HepG2 (cell line): ENCODE measurements around the gene ZMYM3. TPM values are rescaled to one million over a fixed set of nuclear protein-coding genes. Genes with fewer than 3 reads are reported as not detected.
A peak's percentile ranks its signal among the peaks of the same experiment; 100 is the strongest.

Source experiments
- ESRRA ChIP-seq: sonication (generic); formaldehyde crosslinking; IDR thresholded peaks from 2 replicates; pipeline ENCODE4 v1.5.1; 2020; ENCODE audit warnings: mild to moderate bottlenecking, low read depth, missing genetic modification reagents
- HNF4A ChIP-seq: sonication (generic); formaldehyde crosslinking; IDR thresholded peaks from 2 replicates; pipeline ENCODE4 v1.4.0; 2020; ENCODE audit warnings: missing genetic modification reagents
- HOMEZ ChIP-seq: IDR thresholded peaks from 2 replicates; pipeline ENCODE4 v1.6.1; 2016; ENCODE audit warnings: low read depth
- HOXA5 ChIP-seq: sonication (generic); formaldehyde crosslinking; IDR thresholded peaks from 2 replicates; pipeline ENCODE4 v1.4.0; 2020; ENCODE audit warnings: missing genetic modification reagents
- KAT7 ChIP-seq: IDR thresholded peaks from 2 replicates; pipeline ENCODE4 v1.6.1; 2018; ENCODE audit warnings: borderline replicate concordance, missing compliant biosample characterization
- LCORL ChIP-seq, 2 experiments: fragments of 450-650 bp in 1 of 2; sonication (generic) in 1 of 2; formaldehyde crosslinking in 1 of 2; IDR thresholded peaks; 2 replicates each; pipeline versions ENCODE4 v1.5.0 to v1.6.1; 2017 to 2020; ENCODE audit warnings: antibody characterized with exemption in 1 of 2, missing genetic modification reagents in 1 of 2
- MEF2D ChIP-seq: sonication (generic); formaldehyde crosslinking; IDR thresholded peaks from 2 replicates; pipeline ENCODE4 v1.5.1; 2020; ENCODE audit warnings: mild to moderate bottlenecking, missing genetic modification reagents
- MLXIP ChIP-seq: sonication (generic); formaldehyde crosslinking; IDR thresholded peaks from 2 replicates; pipeline ENCODE4 v1.9.0; 2021; ENCODE audit warnings: missing genetic modification reagents, borderline replicate concordance
- MXD4 ChIP-seq: IDR thresholded peaks from 2 replicates; pipeline ENCODE4 v1.6.1; 2016; ENCODE audit warnings: mild to moderate bottlenecking, missing biosample characterization, missing genetic modification reagents
- MXI1 ChIP-seq: IDR thresholded peaks from 3 replicates; pipeline ENCODE4 v1.6.1; 2012; ENCODE audit warnings: low read depth, low read length, inconsistent platforms, borderline replicate concordance
- NFYB ChIP-seq: sonication (generic); formaldehyde crosslinking; IDR thresholded peaks from 2 replicates; pipeline ENCODE4 v1.4.0; 2020; ENCODE audit warnings: missing genetic modification reagents
- NR2F6 ChIP-seq, 2 experiments: IDR thresholded peaks; 2 replicates each; pipeline ENCODE4 v1.6.1; 2016; ENCODE audit warnings: antibody characterized with exemption in 1 of 2, mild to moderate bottlenecking in 1 of 2
- POLR2G ChIP-seq: fragments of 200-400 bp; formaldehyde crosslinking; IDR thresholded peaks from 2 replicates; pipeline ENCODE4 v1.6.1; 2018; ENCODE audit warnings: mild to moderate bottlenecking, low read depth, low read length, moderate library complexity
- SALL1 ChIP-seq: sonication (generic); formaldehyde crosslinking; IDR thresholded peaks from 2 replicates; pipeline ENCODE4 v1.8.0; 2022; ENCODE audit warnings: mild to moderate bottlenecking, missing genetic modification reagents
- SIN3A ChIP-seq: IDR thresholded peaks from 2 replicates; pipeline ENCODE4 v1.6.1; 2011; ENCODE audit warnings: low read depth, mild to moderate bottlenecking, control low read depth, low read length, borderline replicate concordance
- XBP1 ChIP-seq: sonication (generic); formaldehyde crosslinking; IDR thresholded peaks from 2 replicates; pipeline ENCODE4 v1.5.0; 2020; ENCODE audit warnings: missing genetic modification reagents
- ZNF772 ChIP-seq: sonication (generic); formaldehyde crosslinking; IDR thresholded peaks from 2 replicates; pipeline ENCODE4 v1.5.0; 2020; ENCODE audit warnings: mild to moderate bottlenecking, missing genetic modification reagents
- ZNF792 ChIP-seq: IDR thresholded peaks from 2 replicates; pipeline ENCODE4 v1.6.1; 2016
- polyA plus RNA-seq, 8 experiments: library from polyadenylated mRNA; depleted of rRNA in 3 of 8; stranded (reverse) in 7 of 8; unstranded in 1 of 8; fragments of >200 nt; fragmentation: Illumina TruSeq in 4 of 8; extraction: Trizol in 4 of 8; gene quantifications; 2 replicates each; pipeline versions ENCODE4 v1.2.1 to v1.2.3, GENCODE V29; 2011 to 2016; ENCODE audit warnings: low read depth in 4 of 8, missing spikeins in 1 of 8, mixed read lengths in 1 of 8; ENCODE audit not compliant: insufficient read depth in 1 of 8
- total RNA-seq, 5 experiments: library from RNA; depleted of rRNA; stranded (reverse); fragments of >200 nt; fragmentation: Illumina TruSeq; extraction: Trizol; gene quantifications; 2 replicates each; pipeline ENCODE4 v1.2.3, GENCODE V29; 2016; ENCODE audit warnings: low read depth in 1 of 5
- TF ChIP-seq, protein P1 (sequence below): sonication (generic); formaldehyde crosslinking; IDR thresholded peaks from 2 replicates; pipeline ENCODE4 v1.4.0; 2020; ENCODE audit warnings: missing genetic modification reagents
- TF ChIP-seq, protein P2 (sequence below): sonication (generic); formaldehyde crosslinking; IDR thresholded peaks from 2 replicates; pipeline ENCODE4 v1.8.1; 2023; ENCODE audit warnings: mild to moderate bottlenecking, missing genetic modification reagents

ZMYM3 gene
- total and polyA plus RNA-seq, 2 of the 13 experiments (the other 11 are each of a cell fraction or from before 2014, with no cell fraction given): 26.4 to 35.4 TPM

DNA sequence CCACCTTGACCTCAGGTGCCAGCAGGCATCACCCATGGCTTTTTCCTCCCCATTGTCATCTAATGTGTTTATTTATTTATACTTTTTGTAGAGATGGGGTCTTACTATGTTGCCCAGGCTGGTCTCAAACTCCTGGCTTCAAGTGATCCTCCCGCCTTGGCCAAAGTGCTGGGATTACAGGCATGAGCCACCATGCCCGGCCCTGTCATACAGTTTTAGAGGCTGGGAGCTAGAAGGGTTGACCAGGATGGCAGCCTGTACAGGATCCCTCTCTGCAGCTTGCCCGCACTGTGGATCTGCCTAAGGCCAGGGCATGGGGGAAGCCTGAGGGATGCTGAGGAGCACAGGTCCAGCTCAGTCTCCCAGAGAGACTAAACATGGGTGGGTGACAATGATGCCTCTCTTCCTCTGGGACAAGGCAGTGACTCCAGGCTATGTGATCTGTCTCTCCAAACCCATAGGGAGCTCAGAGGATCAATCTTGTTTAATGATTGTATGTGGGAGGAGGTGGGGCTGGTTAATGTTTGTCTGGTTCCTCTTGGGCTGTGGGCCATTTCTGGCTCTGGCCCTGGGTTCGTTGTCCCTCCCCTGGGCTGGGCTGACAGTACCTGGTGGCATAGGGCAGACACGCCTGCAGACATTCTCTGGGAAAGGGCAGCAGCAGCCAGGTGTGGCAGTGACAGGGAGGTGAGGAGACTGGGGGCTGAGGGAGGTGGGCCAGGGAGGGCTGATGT, 39.2 kb downstream of the ZMYM3 start (continued):
- TF ChIP-seq HOMEZ (CRISPR knock-in tag): 0 out of 2 replicates have a peak, but pooled peaks have one; percentile 37
- TF ChIP-seq ESRRA (CRISPR knock-in tag): no peak
- peak; percentile 65; the same call in 1 of the 2 replicates for TF ChIP-seq SIN3A
- peak; percentile 58; the same call in 1 of the 2 replicates for TF ChIP-seq MXD4 (CRISPR knock-in tag)
- no peak for TF ChIP-seq XBP1 (CRISPR knock-in tag)
- TF ChIP-seq, protein P1, sequence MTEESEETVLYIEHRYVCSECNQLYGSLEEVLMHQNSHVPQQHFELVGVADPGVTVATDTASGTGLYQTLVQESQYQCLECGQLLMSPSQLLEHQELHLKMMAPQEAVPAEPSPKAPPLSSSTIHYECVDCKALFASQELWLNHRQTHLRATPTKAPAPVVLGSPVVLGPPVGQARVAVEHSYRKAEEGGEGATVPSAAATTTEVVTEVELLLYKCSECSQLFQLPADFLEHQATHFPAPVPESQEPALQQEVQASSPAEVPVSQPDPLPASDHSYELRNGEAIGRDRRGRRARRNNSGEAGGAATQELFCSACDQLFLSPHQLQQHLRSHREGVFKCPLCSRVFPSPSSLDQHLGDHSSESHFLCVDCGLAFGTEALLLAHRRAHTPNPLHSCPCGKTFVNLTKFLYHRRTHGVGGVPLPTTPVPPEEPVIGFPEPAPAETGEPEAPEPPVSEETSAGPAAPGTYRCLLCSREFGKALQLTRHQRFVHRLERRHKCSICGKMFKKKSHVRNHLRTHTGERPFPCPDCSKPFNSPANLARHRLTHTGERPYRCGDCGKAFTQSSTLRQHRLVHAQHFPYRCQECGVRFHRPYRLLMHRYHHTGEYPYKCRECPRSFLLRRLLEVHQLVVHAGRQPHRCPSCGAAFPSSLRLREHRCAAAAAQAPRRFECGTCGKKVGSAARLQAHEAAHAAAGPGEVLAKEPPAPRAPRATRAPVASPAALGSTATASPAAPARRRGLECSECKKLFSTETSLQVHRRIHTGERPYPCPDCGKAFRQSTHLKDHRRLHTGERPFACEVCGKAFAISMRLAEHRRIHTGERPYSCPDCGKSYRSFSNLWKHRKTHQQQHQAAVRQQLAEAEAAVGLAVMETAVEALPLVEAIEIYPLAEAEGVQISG (CRISPR knock-in tag): peak; percentile 66
- TF ChIP-seq POLR2G: peak; percentile 83
- TF ChIP-seq, protein P2, sequence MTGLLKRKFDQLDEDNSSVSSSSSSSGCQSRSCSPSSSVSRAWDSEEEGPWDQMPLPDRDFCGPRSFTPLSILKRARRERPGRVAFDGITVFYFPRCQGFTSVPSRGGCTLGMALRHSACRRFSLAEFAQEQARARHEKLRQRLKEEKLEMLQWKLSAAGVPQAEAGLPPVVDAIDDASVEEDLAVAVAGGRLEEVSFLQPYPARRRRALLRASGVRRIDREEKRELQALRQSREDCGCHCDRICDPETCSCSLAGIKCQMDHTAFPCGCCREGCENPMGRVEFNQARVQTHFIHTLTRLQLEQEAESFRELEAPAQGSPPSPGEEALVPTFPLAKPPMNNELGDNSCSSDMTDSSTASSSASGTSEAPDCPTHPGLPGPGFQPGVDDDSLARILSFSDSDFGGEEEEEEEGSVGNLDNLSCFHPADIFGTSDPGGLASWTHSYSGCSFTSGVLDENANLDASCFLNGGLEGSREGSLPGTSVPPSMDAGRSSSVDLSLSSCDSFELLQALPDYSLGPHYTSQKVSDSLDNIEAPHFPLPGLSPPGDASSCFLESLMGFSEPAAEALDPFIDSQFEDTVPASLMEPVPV: peak; percentile 66; the same call in 1 of the 2 replicates
- TF ChIP-seq ZNF792 (CRISPR knock-in tag): no peak
- TF ChIP-seq HOXA5 (CRISPR knock-in tag): peak; percentile 66; the same call in 1 of the 2 replicates
- peak; percentile 51; the same call in 1 of the 2 replicates for TF ChIP-seq NFYB
- TF ChIP-seq KAT7: 0 out of 2 replicates have a peak, but pooled peaks have one; percentile 44
- TF ChIP-seq SALL1: peak; percentile 61; the same call in 1 of the 2 replicates
- TF ChIP-seq MEF2D: 0 out of 2 replicates have a peak, but pooled peaks have one; percentile 30
- TF ChIP-seq HNF4A (CRISPR knock-in tag): peak; percentile 21; the same call in 1 of the 2 replicates
- no peak for TF ChIP-seq LCORL (IDR thresholded peaks at IDR 0.05)
- 0 out of 2 replicates have a peak, but pooled peaks have one; percentile 59 for TF ChIP-seq LCORL (CRISPR knock-in tag; IDR thresholded peaks at IDR 0.05)
- TF ChIP-seq MXI1: 0 out of 3 replicates have a peak, but pooled peaks have one; percentile 33
- peak; percentile 13; the same call in 1 of the 2 replicates for TF ChIP-seq NR2F6 (IDR thresholded peaks at IDR 0.05)
- peak; percentile 66 for TF ChIP-seq NR2F6 (CRISPR knock-in tag; IDR thresholded peaks at IDR 0.05)
- TF ChIP-seq ZNF772: 0 out of 2 replicates have a peak, but pooled peaks have one; percentile 70
- TF ChIP-seq MLXIP (CRISPR knock-in tag): no peak
